K562 (cell line): Measurements from ENCODE around the gene LILRA6. TPM values are rescaled to one million over a fixed set of nuclear protein-coding genes. Genes with fewer than 3 reads are reported as not detected.
A peak's percentile ranks its signal among the peaks of the same experiment; 100 is the strongest.

Experiments used
- ATAC-seq: fragments of 200-7000 bp; cut with Tn5 transposase; 3 replicates; pipeline ENCODE4 v1.9.1; 2020; ENCODE audit warnings: moderate library complexity
- BruUV-seq: library from RNA; stranded (reverse); fragments of 400-500 nt; replicated peaks from 2 replicates; lab custom pipeline; 2021; lab: Mats Ljungman, UMichigan
- CTCF ChIA-PET: fragments of 300-600 bp; formaldehyde crosslinking; extraction: SDS; loops from one replicate; lab custom pipeline; 2021; ENCODE audit warnings: low intra/inter-chr PET ratio; lab: Yijun Ruan, JAX
- POLR2A ChIA-PET: fragments of 300-600, 350-650 bp; sonication (Branson Sonifier 250); formaldehyde crosslinking; extraction: SDS; loops from one replicate; lab custom pipeline; 2021; ENCODE audit warnings: antibody characterized with exemption, inconsistent platforms; lab: Yijun Ruan, JAX
- DNase-seq, 4 experiments: peaks; one replicate each; pipeline versions ENCODE4 v3.0.0 to v3.0.0-alpha.2; 2011 to 2018; ENCODE audit warnings: low spot score in 3 of 4, mixed read lengths in 3 of 4; ENCODE audit errors: extremely low read depth in 1 of 4
- FAIRE-seq: peaks from 2 replicates; lab custom pipeline; 2011; peaks lifted over from hg19 to GRCh38; lab: Jason Lieb, UNC
- H2AFZ ChIP-seq: 2 replicates; pipeline ENCODE4 v1.6.0; 2011; ENCODE audit warnings: low read depth, low read length, control low read depth, inconsistent platforms
- H3K27ac ChIP-seq: fragments of 200-600 bp; 3 replicates; pipeline ENCODE4 v1.8.0; 2011; ENCODE audit warnings: low read depth, mild to moderate bottlenecking, control low read depth, inconsistent platforms, low read length, moderate library complexity, mixed read lengths; ENCODE audit errors: extremely low read depth
- H3K27me3 ChIP-seq, 2 experiments: fragments of 300-600 bp in 1 of 2; 2 replicates in 1 of 2; 3 replicates in 1 of 2; pipeline versions ENCODE4 v1.6.0 to v1.8.0; 2011; ENCODE audit warnings: inconsistent platforms in 2 of 2, low read length in 2 of 2, mild to moderate bottlenecking in 1 of 2, mixed read lengths in 1 of 2, moderate library complexity in 1 of 2; ENCODE audit not compliant: control insufficient read depth in 2 of 2, insufficient read depth in 2 of 2
- H3K36me3 ChIP-seq: fragments of 300-600 bp; 3 replicates; pipeline ENCODE4 v1.8.0; 2011; ENCODE audit warnings: mild to moderate bottlenecking, low read length, inconsistent platforms; ENCODE audit not compliant: control insufficient read depth, insufficient read depth
- H3K4me1 ChIP-seq, 2 experiments: fragments of 200-600 bp in 1 of 2; replicated peaks in 1 of 2; 2 replicates in 1 of 2; 3 replicates in 1 of 2; pipeline versions ENCODE4 v1.5.1 to v1.8.0; 2011; ENCODE audit warnings: inconsistent platforms in 2 of 2, low read length in 2 of 2, mild to moderate bottlenecking in 1 of 2, mixed read lengths in 1 of 2, moderate library complexity in 1 of 2; ENCODE audit not compliant: control insufficient read depth in 2 of 2, insufficient read depth in 2 of 2
- H3K4me2 ChIP-seq: 2 replicates; pipeline ENCODE4 v1.6.1; 2011; ENCODE audit warnings: low read length, control low read depth, inconsistent platforms, mixed read lengths; ENCODE audit not compliant: insufficient read depth
- H3K4me3 ChIP-seq: fragments of 200-600 bp; sonication (generic), shearing (Covaris generic); 2 replicates; pipeline ENCODE4 v1.5.1; 2016; ENCODE audit warnings: control low read depth, inconsistent platforms
- H3K79me2 ChIP-seq: fragments of 200-600 bp; 3 replicates; pipeline ENCODE4 v1.8.0; 2011; ENCODE audit warnings: low read length, inconsistent platforms; ENCODE audit not compliant: control insufficient read depth, insufficient read depth
- H3K9ac ChIP-seq, 2 experiments: 2 replicates each; pipeline versions ENCODE4 v1.6.0 to v1.6.1; 2011; ENCODE audit warnings: low read depth in 2 of 2, low read length in 2 of 2, control low read depth in 1 of 2, inconsistent platforms in 1 of 2, mild to moderate bottlenecking in 1 of 2, mixed read lengths in 1 of 2; ENCODE audit not compliant: insufficient read depth in 1 of 2
- H3K9me1 ChIP-seq: one replicate; pipeline ENCODE4 v1.6.0; 2011; ENCODE audit warnings: inconsistent platforms, mild to moderate bottlenecking, low read length, moderate library complexity; ENCODE audit not compliant: control insufficient read depth, insufficient read depth
- H3K9me3 ChIP-seq: replicated peaks from 2 replicates; pipeline ENCODE4 v1.5.1; 2011; ENCODE audit warnings: low read depth, low read length, inconsistent platforms; ENCODE audit not compliant: control insufficient read depth, insufficient read depth
- H4K20me1 ChIP-seq: replicated peaks from 2 replicates; pipeline ENCODE4 v1.6.1; 2011; ENCODE audit warnings: low read length, inconsistent platforms, mixed read lengths; ENCODE audit not compliant: control insufficient read depth, insufficient read depth
- C11orf30 ChIP-seq: fragments of 450-650 bp; IDR thresholded peaks from 2 replicates; pipeline ENCODE4 v1.6.1; 2016; ENCODE audit warnings: low read depth, mild to moderate bottlenecking
- DACH1 ChIP-seq: fragments of 450-650 bp; IDR thresholded peaks from 2 replicates; pipeline ENCODE4 v1.6.1; 2018; ENCODE audit not compliant: partially characterized antibody
- E2F1 ChIP-seq: sonication (generic); formaldehyde crosslinking; IDR thresholded peaks from 2 replicates; pipeline ENCODE4 v1.8.1; 2023; ENCODE audit warnings: mild to moderate bottlenecking, missing genetic modification reagents, moderate library complexity
- E2F5 ChIP-seq: sonication (generic); formaldehyde crosslinking; IDR thresholded peaks from 2 replicates; pipeline ENCODE4 v1.8.0; 2022; ENCODE audit warnings: mild to moderate bottlenecking, missing genetic modification reagents
- KLF1 ChIP-seq: fragments of 450-650 bp; IDR thresholded peaks from 2 replicates; pipeline ENCODE4 v1.6.1; 2016; ENCODE audit warnings: missing genetic modification characterization, missing compliant biosample characterization
- LARP7 ChIP-seq: fragments of 450-650 bp; IDR thresholded peaks from 2 replicates; pipeline ENCODE4 v1.6.1; 2016
- MTA2 ChIP-seq: fragments of 450-650 bp; IDR thresholded peaks from 2 replicates; pipeline ENCODE4 v1.6.1; 2016; ENCODE audit warnings: low read depth
- PHTF2 ChIP-seq: fragments of 250-450 bp; sonication (Bioruptor Pico); IDR thresholded peaks from 2 replicates; pipeline ENCODE4 v1.5.0; 2021; ENCODE audit warnings: mild to moderate bottlenecking
- RBM39 ChIP-seq: fragments of 200-400 bp; formaldehyde crosslinking; optimal IDR thresholded peaks from 2 replicates; pipeline ENCODE3; 2018; ENCODE audit warnings: low read depth, low read length
- SLC30A9 ChIP-seq: fragments of 250-450 bp; sonication (Bioruptor Pico); IDR thresholded peaks from 2 replicates; pipeline ENCODE4 v1.8.0; 2022; ENCODE audit warnings: mild to moderate bottlenecking, moderate library complexity
- ZBTB17 ChIP-seq: fragments of 450-650 bp; formaldehyde crosslinking; IDR thresholded peaks from 2 replicates; pipeline ENCODE4 v1.4.0; 2020; ENCODE audit warnings: mild to moderate bottlenecking
- WGBS: fragments of 100-300 bp; shearing (Covaris generic); methylation state at CpG from one replicate; pipeline ENCODE4 v1.1.6; 2016; ENCODE audit warnings: low coverage, mixed read lengths; ENCODE audit not compliant: insufficient coverage; ENCODE audit errors: missing lambda C conversion rate; 5-methylcytosine and 5-hydroxymethylcytosine counted together
- in situ Hi-C: fragments of 300-500 bp; cut with MboI; formaldehyde crosslinking; loops from 4 replicates; pipeline ENCODE4 v1.15.0; 2018; ENCODE audit warnings: inconsistent platforms, mixed read lengths
- intact Hi-C: fragments of 100-400 bp; cut with micrococcal nuclease; formaldehyde crosslinking; loops from 2 replicates; pipeline ENCODE4 v1.14.2; 2022
- polyA plus RNA-seq, 8 experiments: library from polyadenylated mRNA; depleted of rRNA in 4 of 8; stranded (reverse) in 5 of 8; unstranded in 3 of 8; fragments of >200 nt; fragmentation: Nextera tagmentation in 2 of 8; fragmentation: Illumina TruSeq in 1 of 8; extraction: Ambion mirVana in 2 of 8; extraction: Trizol in 1 of 8; gene quantifications; 2 replicates each; pipeline versions ENCODE4 v1.2.1 to v1.2.3, GENCODE V29; 2011 to 2014; ENCODE audit warnings: inconsistent platforms in 1 of 8, missing spikeins in 1 of 8
- total RNA-seq, 7 experiments: library from RNA; depleted of rRNA in 6 of 7; stranded (reverse); fragments of >200 nt in 6 of 7; fragmentation: Illumina TruSeq in 2 of 7; extraction: Trizol in 2 of 7; gene quantifications; 2 replicates each; pipeline versions ENCODE4 v1.2.1 to v1.2.3, GENCODE V29; 2011 to 2021; ENCODE audit warnings: low replicate concordance in 1 of 7
- TF ChIP-seq, protein P1 (sequence below): sonication (generic); formaldehyde crosslinking; IDR thresholded peaks from 2 replicates; pipeline ENCODE4 v1.8.1; 2023; ENCODE audit warnings: mild to moderate bottlenecking, missing genetic modification reagents
- TF ChIP-seq, protein P2 (sequence below): fragments of 250-450 bp; sonication (Bioruptor Pico); IDR thresholded peaks from 2 replicates; pipeline ENCODE4 v1.5.0; 2022; ENCODE audit warnings: mild to moderate bottlenecking

LILRA6 gene
- total and polyA plus RNA-seq, 9 of the 15 experiments (the other 6 are each of a cell fraction or from before 2014, with no cell fraction given), result 0.03 TPM; not detected in 8

DNA sequence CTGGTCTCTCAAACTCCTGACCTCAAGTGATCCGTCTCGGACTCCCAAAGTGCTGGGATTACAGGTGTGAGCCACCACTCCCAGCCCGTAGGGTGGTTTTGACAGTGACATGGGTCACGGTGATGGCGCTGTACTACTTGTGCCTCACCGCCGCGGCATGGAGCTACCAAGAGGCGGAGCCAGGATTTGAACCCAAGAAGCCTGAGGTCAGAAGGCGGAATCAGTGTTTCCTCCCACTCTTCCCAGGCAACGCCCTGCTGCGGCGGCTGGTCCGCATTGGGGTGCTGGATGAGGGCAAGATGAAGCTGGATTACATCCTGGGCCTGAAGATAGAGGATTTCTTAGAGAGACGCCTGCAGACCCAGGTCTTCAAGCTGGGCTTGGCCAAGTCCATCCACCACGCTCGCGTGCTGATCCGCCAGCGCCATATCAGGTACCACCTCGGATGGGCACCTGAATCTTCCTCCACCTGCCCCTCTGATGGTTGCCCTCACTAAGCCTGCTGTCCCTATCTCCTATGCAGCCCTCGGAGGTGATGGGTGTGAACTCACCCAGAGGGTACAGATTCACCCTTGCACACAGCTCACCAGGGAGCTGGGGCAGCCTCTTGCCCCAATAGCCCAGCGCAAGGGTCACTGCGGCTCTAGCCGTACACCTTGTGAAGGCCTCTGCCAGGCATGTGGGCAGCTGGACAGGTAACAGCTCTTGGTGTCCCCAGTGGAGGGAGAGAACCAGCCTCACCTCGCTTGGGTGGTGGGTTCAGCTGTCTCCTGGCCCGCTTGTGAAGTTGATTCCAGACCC lies 36.4 kb downstream of the LILRA6 start (continued):
- TF ChIP-seq E2F1 (CRISPR knock-in tag) (0 out of 2 replicates have a peak, but pooled peaks have one; percentile 62), KLF1 (tag) (peak; percentile 34; the same call in 1 of the 2 replicates), LARP7 (no peak), ZBTB17 (CRISPR knock-in tag) (no peak)

DNA sequence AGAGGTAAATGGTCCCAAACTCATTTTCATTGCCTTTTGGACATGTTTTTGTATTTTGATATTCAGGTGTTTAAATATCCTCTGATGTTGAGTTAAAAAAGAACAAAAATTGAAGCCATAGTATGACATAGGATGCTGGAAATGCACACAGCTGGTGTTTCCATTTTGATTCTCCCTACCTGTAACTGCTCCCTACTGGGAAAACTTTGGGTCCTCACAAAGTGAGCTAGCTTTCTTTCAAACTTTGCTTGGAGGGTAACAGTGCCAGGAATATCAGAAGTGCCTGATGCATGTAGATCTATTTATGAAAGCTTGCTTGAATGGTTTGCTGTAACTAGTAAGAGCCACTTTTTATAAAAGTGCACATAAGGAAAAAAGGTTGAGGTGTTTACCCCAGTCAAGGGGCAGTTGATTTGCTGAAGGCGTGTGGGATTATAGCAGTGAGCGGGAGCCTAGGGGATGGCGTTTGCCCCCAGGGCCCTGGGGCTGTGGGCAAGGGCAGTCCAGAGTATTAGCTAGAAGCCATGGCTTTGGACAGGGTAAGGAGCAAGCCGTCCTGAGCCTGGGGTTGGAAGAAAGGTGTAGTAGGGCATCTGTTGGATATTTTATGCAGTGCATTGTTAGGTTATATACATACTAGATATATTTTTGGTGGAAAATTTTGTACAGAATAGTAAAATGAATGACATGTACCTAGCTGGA lies 37.7 kb downstream of the LILRA6 start:
- H3K9me3 ChIP-seq, result no peaks in the 10 kb centered on the region
- intact Hi-C loops, result no loop called here
- no peak for ATAC-seq
- peak overlapping the region; percentile 89 to 98 for H3K9ac ChIP-seq
- peaks cover 93% of the 10 kb centered on the region for H3K79me2 ChIP-seq
- H2AFZ ChIP-seq, result no peak overlapping the region
- H3K36me3 ChIP-seq, result peaks cover 83% of the 10 kb centered on the region
- H3K27me3 ChIP-seq, result no peaks in the 10 kb centered on the region
- WGBS, result 43% methylated on average over 4 of the region's 4 CpGs
- CTCF ChIA-PET, result interaction anchor here (0.6 kb wide), 1 partner anchor 13 kb away, joined by 4 read pairs; no protein-coding TSS in a partner anchor
- POLR2A ChIA-PET, result interaction anchor here (0.7 to 1.4 kb wide), 5 partner anchors 14 to 1932 kb away, joined by 3 to 7 read pairs (median 4); partner anchors contain the start of genes MBOAT7, TMC4 and TSEN34
- no TSS peak for BruUV-seq
- H3K4me2 ChIP-seq, result peak overlapping the region; percentile 89
- H4K20me1 ChIP-seq, result peaks cover 89% of the 10 kb centered on the region
- peaks cover 53 to 69% of the 10 kb centered on the region in 2 experiments for H3K4me1 ChIP-seq
- H3K27ac ChIP-seq, result peak overlapping the region; percentile 67
- peak overlapping the region; percentile 68; the same call in 1 of the 2 replicates for H3K4me3 ChIP-seq
- H3K9me1 ChIP-seq, result peaks cover 23% of the 10 kb centered on the region
- DNase-seq, result no peak
- in situ Hi-C loops, result no loop called here
- no peak for FAIRE-seq
- TF ChIP-seq SLC30A9 (no peak), DACH1 (no peak), RBM39 (no peak), MTA2 (no peak), PHTF2 (CRISPR knock-in tag) (no peak), E2F5 (CRISPR knock-in tag) (no peak), C11orf30 (no peak)
- TF ChIP-seq, protein P1, sequence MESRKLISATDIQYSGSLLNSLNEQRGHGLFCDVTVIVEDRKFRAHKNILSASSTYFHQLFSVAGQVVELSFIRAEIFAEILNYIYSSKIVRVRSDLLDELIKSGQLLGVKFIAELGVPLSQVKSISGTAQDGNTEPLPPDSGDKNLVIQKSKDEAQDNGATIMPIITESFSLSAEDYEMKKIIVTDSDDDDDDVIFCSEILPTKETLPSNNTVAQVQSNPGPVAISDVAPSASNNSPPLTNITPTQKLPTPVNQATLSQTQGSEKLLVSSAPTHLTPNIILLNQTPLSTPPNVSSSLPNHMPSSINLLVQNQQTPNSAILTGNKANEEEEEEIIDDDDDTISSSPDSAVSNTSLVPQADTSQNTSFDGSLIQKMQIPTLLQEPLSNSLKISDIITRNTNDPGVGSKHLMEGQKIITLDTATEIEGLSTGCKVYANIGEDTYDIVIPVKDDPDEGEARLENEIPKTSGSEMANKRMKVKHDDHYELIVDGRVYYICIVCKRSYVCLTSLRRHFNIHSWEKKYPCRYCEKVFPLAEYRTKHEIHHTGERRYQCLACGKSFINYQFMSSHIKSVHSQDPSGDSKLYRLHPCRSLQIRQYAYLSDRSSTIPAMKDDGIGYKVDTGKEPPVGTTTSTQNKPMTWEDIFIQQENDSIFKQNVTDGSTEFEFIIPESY (CRISPR knock-in tag), result no peak
- TF ChIP-seq, protein P2, sequence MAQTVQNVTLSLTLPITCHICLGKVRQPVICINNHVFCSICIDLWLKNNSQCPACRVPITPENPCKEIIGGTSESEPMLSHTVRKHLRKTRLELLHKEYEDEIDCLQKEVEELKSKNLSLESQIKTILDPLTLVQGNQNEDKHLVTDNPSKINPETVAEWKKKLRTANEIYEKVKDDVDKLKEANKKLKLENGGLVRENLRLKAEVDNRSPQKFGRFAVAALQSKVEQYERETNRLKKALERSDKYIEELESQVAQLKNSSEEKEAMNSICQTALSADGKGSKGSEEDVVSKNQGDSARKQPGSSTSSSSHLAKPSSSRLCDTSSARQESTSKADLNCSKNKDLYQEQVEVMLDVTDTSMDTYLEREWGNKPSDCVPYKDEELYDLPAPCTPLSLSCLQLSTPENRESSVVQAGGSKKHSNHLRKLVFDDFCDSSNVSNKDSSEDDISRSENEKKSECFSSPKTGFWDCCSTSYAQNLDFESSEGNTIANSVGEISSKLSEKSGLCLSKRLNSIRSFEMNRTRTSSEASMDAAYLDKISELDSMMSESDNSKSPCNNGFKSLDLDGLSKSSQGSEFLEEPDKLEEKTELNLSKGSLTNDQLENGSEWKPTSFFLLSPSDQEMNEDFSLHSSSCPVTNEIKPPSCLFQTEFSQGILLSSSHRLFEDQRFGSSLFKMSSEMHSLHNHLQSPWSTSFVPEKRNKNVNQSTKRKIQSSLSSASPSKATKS (CRISPR knock-in tag), result no peak
